K562 (cell line): ENCODE data around the gene HEXIM1. TPM values are rescaled to one million over a fixed set of nuclear protein-coding genes. Genes with fewer than 3 reads are reported as not detected.

Source experiments
- ATAC-seq: fragments of 200-7000 bp; cut with Tn5 transposase; 3 replicates; pipeline ENCODE4 v1.9.1; 2020; ENCODE audit warnings: moderate library complexity
- BruUV-seq: library from RNA; stranded (reverse); fragments of 400-500 nt; replicated peaks from 2 replicates; lab custom pipeline; 2021; lab: Mats Ljungman, UMichigan
- CTCF ChIA-PET: fragments of 300-600 bp; formaldehyde crosslinking; extraction: SDS; loops from one replicate; lab custom pipeline; 2021; ENCODE audit warnings: low intra/inter-chr PET ratio; lab: Yijun Ruan, JAX
- POLR2A ChIA-PET: fragments of 300-600, 350-650 bp; sonication (Branson Sonifier 250); formaldehyde crosslinking; extraction: SDS; loops from one replicate; lab custom pipeline; 2021; ENCODE audit warnings: antibody characterized with exemption, inconsistent platforms; lab: Yijun Ruan, JAX
- DNase-seq, 4 experiments: peaks; one replicate each; pipeline versions ENCODE4 v3.0.0 to v3.0.0-alpha.2; 2011 to 2018; ENCODE audit warnings: low spot score in 3 of 4, mixed read lengths in 3 of 4; ENCODE audit errors: extremely low read depth in 1 of 4
- FAIRE-seq: peaks from 2 replicates; lab custom pipeline; 2011; peaks lifted over from hg19 to GRCh38; lab: Jason Lieb, UNC
- H2AFZ ChIP-seq: 2 replicates; pipeline ENCODE4 v1.6.0; 2011; ENCODE audit warnings: low read depth, low read length, control low read depth, inconsistent platforms
- H3K27ac ChIP-seq: fragments of 200-600 bp; 3 replicates; pipeline ENCODE4 v1.8.0; 2011; ENCODE audit warnings: low read depth, mild to moderate bottlenecking, control low read depth, inconsistent platforms, low read length, moderate library complexity, mixed read lengths; ENCODE audit errors: extremely low read depth
- H3K27me3 ChIP-seq, 2 experiments: fragments of 300-600 bp in 1 of 2; 2 replicates in 1 of 2; 3 replicates in 1 of 2; pipeline versions ENCODE4 v1.6.0 to v1.8.0; 2011; ENCODE audit warnings: inconsistent platforms in 2 of 2, low read length in 2 of 2, mild to moderate bottlenecking in 1 of 2, mixed read lengths in 1 of 2, moderate library complexity in 1 of 2; ENCODE audit not compliant: control insufficient read depth in 2 of 2, insufficient read depth in 2 of 2
- H3K36me3 ChIP-seq: fragments of 300-600 bp; 3 replicates; pipeline ENCODE4 v1.8.0; 2011; ENCODE audit warnings: mild to moderate bottlenecking, low read length, inconsistent platforms; ENCODE audit not compliant: control insufficient read depth, insufficient read depth
- H3K4me1 ChIP-seq, 2 experiments: fragments of 200-600 bp in 1 of 2; replicated peaks in 1 of 2; 2 replicates in 1 of 2; 3 replicates in 1 of 2; pipeline versions ENCODE4 v1.5.1 to v1.8.0; 2011; ENCODE audit warnings: inconsistent platforms in 2 of 2, low read length in 2 of 2, mild to moderate bottlenecking in 1 of 2, mixed read lengths in 1 of 2, moderate library complexity in 1 of 2; ENCODE audit not compliant: control insufficient read depth in 2 of 2, insufficient read depth in 2 of 2
- H3K4me2 ChIP-seq: 2 replicates; pipeline ENCODE4 v1.6.1; 2011; ENCODE audit warnings: low read length, control low read depth, inconsistent platforms, mixed read lengths; ENCODE audit not compliant: insufficient read depth
- H3K4me3 ChIP-seq: fragments of 200-600 bp; sonication (generic), shearing (Covaris generic); 2 replicates; pipeline ENCODE4 v1.5.1; 2016; ENCODE audit warnings: control low read depth, inconsistent platforms
- H3K79me2 ChIP-seq: fragments of 200-600 bp; 3 replicates; pipeline ENCODE4 v1.8.0; 2011; ENCODE audit warnings: low read length, inconsistent platforms; ENCODE audit not compliant: control insufficient read depth, insufficient read depth
- H3K9ac ChIP-seq, 2 experiments: 2 replicates each; pipeline versions ENCODE4 v1.6.0 to v1.6.1; 2011; ENCODE audit warnings: low read depth in 2 of 2, low read length in 2 of 2, control low read depth in 1 of 2, inconsistent platforms in 1 of 2, mild to moderate bottlenecking in 1 of 2, mixed read lengths in 1 of 2; ENCODE audit not compliant: insufficient read depth in 1 of 2
- H3K9me1 ChIP-seq: one replicate; pipeline ENCODE4 v1.6.0; 2011; ENCODE audit warnings: inconsistent platforms, mild to moderate bottlenecking, low read length, moderate library complexity; ENCODE audit not compliant: control insufficient read depth, insufficient read depth
- H3K9me3 ChIP-seq: replicated peaks from 2 replicates; pipeline ENCODE4 v1.5.1; 2011; ENCODE audit warnings: low read depth, low read length, inconsistent platforms; ENCODE audit not compliant: control insufficient read depth, insufficient read depth
- H4K20me1 ChIP-seq: replicated peaks from 2 replicates; pipeline ENCODE4 v1.6.1; 2011; ENCODE audit warnings: low read length, inconsistent platforms, mixed read lengths; ENCODE audit not compliant: control insufficient read depth, insufficient read depth
- NR2C1 ChIP-seq, 2 experiments: fragments of 450-650 bp; IDR thresholded peaks; 2 replicates each; pipeline ENCODE4 v1.6.1; 2017; ENCODE audit warnings: mild to moderate bottlenecking in 2 of 2, antibody characterized with exemption in 1 of 2, inconsistent platforms in 1 of 2, missing compliant biosample characterization in 1 of 2, missing genetic modification characterization in 1 of 2
- NR2C2 ChIP-seq, 2 experiments: fragments of 200-800 bp in 1 of 2; sonication (Bioruptor generic) in 1 of 2; sonication (generic) in 1 of 2; formaldehyde crosslinking in 1 of 2; IDR thresholded peaks; 2 replicates each; pipeline versions ENCODE4 v1.6.1 to v1.8.0; 2016 to 2022; ENCODE audit warnings: mild to moderate bottlenecking in 1 of 2, missing compliant biosample characterization in 1 of 2, missing genetic modification characterization in 1 of 2, missing genetic modification reagents in 1 of 2
- PHB2 ChIP-seq: fragments of 450-650 bp; IDR thresholded peaks from 2 replicates; pipeline ENCODE4 v1.6.1; 2017; ENCODE audit warnings: low read depth
- WGBS: fragments of 100-300 bp; shearing (Covaris generic); methylation state at CpG from one replicate; pipeline ENCODE4 v1.1.6; 2016; ENCODE audit warnings: low coverage, mixed read lengths; ENCODE audit not compliant: insufficient coverage; ENCODE audit errors: missing lambda C conversion rate; 5-methylcytosine and 5-hydroxymethylcytosine counted together
- in situ Hi-C: fragments of 300-500 bp; cut with MboI; formaldehyde crosslinking; loops from 4 replicates; pipeline ENCODE4 v1.15.0; 2018; ENCODE audit warnings: inconsistent platforms, mixed read lengths
- intact Hi-C: fragments of 100-400 bp; cut with micrococcal nuclease; formaldehyde crosslinking; loops from 2 replicates; pipeline ENCODE4 v1.14.2; 2022
- polyA plus RNA-seq, 8 experiments: library from polyadenylated mRNA; depleted of rRNA in 4 of 8; stranded (reverse) in 5 of 8; unstranded in 3 of 8; fragments of >200 nt; fragmentation: Nextera tagmentation in 2 of 8; fragmentation: Illumina TruSeq in 1 of 8; extraction: Ambion mirVana in 2 of 8; extraction: Trizol in 1 of 8; gene quantifications; 2 replicates each; pipeline versions ENCODE4 v1.2.1 to v1.2.3, GENCODE V29; 2011 to 2014; ENCODE audit warnings: inconsistent platforms in 1 of 8, missing spikeins in 1 of 8
- total RNA-seq, 7 experiments: library from RNA; depleted of rRNA in 6 of 7; stranded (reverse); fragments of >200 nt in 6 of 7; fragmentation: Illumina TruSeq in 2 of 7; extraction: Trizol in 2 of 7; gene quantifications; 2 replicates each; pipeline versions ENCODE4 v1.2.1 to v1.2.3, GENCODE V29; 2011 to 2021; ENCODE audit warnings: low replicate concordance in 1 of 7

HEXIM1 gene
- total and polyA plus RNA-seq, 9 of the 15 experiments (the other 6 are each of a cell fraction or from before 2014, with no cell fraction given), result 1.4 to 28.3 (median 9.1) TPM

- no peak for ATAC-seq
- no peak overlapping the region for H3K9ac ChIP-seq
- POLR2A ChIA-PET, result no interaction called here
- no peaks in the 10 kb centered on the region for H3K79me2 ChIP-seq
- no peaks in the 10 kb centered on the region for H3K9me3 ChIP-seq
- BruUV-seq, result no TSS peak
- H3K27me3 ChIP-seq, result no peaks in the 10 kb centered on the region
- H3K9me1 ChIP-seq, result no peaks in the 10 kb centered on the region
- H2AFZ ChIP-seq, result no peak overlapping the region
- H3K4me1 ChIP-seq, result peaks cover 0 to 25% of the 10 kb centered on the region in 2 experiments; a peak in 3 of 5 replicates
- in situ Hi-C loops (no loop called here), intact Hi-C loops (no loop called here)
- no peak overlapping the region for H3K4me2 ChIP-seq
- no peak for DNase-seq
- no peak overlapping the region for H3K27ac ChIP-seq
- CTCF ChIA-PET, result no interaction called here
- no peak for FAIRE-seq
- peaks cover 5% of the 10 kb centered on the region; the same call in 1 of the 2 replicates for H4K20me1 ChIP-seq
- H3K4me3 ChIP-seq, result no peak overlapping the region
- TF ChIP-seq NR2C2 (CRISPR knock-in tag; IDR thresholded peaks at IDR 0.05) (no peak), NR2C2 (tag; IDR thresholded peaks at IDR 0.05) (0 out of 2 replicates have a peak, but pooled peaks have one; percentile 19), PHB2 (no peak), NR2C1 (IDR thresholded peaks at IDR 0.05) (no peak), NR2C1 (tag; IDR thresholded peaks at IDR 0.05) (peak; percentile 53)
- 65% methylated on average over 9 of the region's 9 CpGs for WGBS
- H3K36me3 ChIP-seq, result peaks cover 8% of the 10 kb centered on the region; the same call in 1 of the 3 replicates
Measured at GRCh38 chr17:45113424-45113754, 34.9 kb upstream of the HEXIM1 start.
